ENCODE results near the gene FOXP1. TPM values are rescaled to one million over a fixed set of nuclear protein-coding genes. Genes with fewer than 3 reads are reported as not detected.

Gene FOXP1
- polyA plus RNA-seq, 5 donors: 88.9 to 130 (median 123) TPM

DNA sequence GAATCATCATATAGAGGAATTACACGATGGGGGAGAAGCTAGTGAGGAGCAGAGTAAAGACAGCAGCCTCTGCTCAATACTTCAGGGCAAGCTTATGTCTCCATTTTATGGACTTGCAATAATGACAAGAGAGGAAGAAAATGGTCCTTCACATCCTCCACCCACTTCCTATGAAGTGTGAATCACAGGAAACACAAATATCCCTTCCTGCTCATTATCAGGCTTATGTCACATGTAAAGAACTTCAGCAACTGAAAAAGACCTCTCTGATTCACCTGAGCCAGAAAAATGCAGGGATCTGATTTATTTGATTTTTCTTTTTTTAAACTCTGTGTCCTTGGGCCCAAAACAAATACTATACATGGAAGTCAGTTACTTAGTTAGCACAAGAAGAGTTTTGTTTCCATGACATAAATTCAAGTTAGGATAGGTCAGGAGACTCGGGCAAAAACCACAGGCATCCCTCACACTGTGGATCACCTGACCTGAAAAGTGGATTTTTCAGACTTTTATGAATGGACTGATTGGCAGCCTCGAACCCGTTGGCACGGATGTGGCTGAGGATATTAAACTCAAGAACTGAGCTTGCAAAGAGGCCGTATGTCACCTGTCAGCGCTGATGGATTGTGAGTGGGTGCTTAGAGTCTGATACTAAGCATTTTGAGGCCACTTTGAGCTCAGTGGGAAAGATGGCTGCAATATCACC lies 650.3 kb downstream of the FOXP1 start:
- DNase-seq: no peak

DNA sequence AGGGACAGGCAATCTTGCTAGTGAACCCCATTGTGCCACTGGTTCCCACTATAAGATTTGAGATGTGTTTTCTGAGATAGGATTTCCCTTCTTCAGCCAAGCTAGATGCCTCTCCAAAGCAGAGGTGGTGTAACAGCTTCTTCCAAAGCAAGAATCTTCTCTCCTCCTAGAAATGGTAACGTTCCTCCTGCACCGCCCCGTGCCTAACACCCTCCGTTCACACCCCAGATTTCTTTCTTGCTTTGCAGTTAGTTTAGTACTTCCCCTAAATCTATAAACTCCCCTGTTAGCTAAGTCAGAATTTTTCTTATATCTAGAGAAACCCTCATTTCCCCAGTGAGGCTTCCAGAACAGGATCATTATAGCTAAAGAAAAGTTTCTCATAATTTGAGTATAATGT lies 653.5 kb downstream of the FOXP1 start:
- DNase-seq: no peak

DNA sequence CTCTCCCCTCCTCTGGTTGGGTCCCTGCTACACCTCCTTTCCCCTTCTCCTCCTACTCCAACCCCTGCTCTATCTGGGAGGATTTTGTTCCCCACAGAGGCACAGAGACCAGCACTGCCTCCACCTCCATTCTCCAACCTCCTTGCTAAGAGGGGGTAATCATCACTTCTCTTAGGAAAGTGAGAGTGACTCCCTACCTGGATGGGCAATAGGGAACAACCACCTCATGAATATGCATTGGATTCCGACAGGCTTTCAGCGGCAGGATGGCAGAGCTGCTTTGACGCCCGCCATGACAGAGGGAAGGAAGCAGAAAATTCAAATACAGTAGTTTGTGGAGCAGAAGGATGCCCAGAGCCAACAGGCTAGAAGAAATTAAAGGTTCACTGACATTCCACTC lies 656.3 kb downstream of the FOXP1 start:
- DNase-seq: no peak

DNA sequence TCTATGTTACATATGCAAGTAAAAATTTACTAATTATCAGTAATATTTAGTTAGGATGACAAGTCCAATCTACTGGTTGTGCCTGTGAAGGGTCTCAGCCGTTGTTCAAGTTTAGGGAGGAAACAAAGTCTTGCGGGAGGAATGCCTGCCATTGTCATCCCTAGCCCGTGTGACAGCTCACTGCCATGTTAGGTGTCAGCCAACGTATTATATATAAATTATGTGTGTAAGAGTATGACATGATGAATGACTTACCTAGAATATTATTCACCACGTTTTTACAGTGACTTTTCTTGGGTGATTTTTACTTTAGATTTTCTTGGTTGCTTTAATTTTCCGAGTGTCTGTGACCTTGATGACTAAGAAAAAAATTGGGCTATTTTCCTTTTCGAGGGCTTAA lies 656.7 kb downstream of the FOXP1 start:
- DNase-seq: no peak

DNA sequence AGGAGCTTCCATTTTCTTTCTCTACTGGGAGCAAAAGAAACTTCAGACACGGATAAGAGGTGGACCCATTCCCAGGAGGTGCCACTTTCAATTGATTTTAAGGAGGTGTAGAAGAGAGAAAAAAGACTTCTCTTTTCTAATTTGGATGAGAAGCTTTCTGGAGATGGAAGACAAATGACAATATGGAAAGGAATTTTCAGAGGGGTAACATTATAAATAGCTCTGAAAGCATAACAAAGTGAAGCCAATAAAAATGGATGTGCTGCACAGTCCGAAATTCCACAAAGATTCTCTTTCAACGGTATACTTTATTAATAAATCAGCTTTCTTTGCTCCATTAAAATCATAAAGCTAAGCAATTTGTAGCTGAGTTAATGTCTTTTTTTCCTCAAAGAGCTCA lies 663.9 kb downstream of the FOXP1 start:
- no peak for DNase-seq

DNA sequence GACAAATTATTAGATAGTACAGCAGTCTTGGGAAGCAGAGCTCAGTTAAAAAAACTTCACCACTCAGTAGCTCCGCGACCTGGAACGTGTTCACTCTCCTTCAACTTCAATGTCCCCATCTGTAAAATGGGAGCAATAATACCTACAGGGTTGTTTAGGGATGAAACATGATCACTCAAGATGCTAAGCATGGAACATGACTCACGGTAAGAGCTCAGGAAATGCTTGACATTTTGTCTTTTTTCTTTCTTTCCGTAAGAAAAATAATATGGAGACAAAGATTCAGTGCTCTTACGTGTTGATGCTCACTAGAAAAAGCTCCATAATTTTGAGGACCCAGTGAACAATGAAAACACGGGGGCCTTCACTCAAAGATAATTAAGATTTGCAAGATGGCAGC lies 664.4 kb downstream of the FOXP1 start:
- DNase-seq: no peak

DNA sequence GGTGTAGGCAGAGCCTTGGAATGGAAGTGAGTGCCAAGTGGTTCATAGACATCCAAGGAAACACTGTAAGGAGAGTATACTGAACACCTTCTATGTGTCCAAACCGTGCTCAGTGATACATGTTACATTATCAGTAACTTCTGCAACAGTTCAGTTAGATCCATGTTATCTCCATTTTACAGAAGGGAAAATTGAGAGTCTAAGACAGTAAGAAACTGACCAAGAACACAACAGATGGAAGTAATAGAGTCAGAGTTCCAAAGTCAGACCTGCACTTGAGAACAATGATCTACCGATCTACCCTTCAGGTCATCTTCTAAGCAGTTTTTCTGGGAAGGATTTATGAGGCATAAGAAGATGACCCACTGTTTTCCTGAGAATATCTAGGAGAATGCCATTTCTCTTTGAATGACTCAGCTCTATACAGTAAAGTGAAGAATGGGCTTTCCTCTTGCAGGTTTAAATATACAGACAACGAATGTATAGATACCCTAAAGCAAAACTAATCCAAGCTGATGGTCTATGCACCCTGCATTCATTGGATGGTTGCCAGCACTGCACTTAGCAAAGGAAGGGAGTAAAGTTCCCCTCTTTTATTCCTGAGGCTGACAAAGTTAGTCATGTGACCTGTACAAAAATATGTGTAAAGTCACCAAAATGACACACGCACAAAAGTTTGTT lies 667.0 kb downstream of the FOXP1 start:
- DNase-seq: no peak

DNA sequence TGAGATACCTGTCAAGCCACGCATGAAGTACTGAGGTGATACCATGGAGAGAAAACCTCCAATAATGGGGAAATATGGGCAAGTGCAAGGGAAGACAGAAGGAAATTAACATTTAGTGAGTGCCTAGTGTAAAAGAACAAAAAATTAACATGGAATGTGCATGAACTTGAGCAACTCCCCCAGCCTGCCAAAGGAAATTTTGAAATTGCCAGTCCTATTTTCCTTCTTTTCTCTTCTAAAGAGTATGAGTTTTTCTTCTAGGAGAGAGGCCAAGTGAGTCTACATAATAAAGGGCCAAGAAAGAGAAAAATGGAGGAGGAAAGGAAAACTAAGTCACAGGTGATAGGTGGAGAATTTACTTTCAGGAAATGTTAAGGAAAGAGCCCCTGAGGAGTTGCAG lies 668.7 kb downstream of the FOXP1 start:
- DNase-seq: no peak

DNA sequence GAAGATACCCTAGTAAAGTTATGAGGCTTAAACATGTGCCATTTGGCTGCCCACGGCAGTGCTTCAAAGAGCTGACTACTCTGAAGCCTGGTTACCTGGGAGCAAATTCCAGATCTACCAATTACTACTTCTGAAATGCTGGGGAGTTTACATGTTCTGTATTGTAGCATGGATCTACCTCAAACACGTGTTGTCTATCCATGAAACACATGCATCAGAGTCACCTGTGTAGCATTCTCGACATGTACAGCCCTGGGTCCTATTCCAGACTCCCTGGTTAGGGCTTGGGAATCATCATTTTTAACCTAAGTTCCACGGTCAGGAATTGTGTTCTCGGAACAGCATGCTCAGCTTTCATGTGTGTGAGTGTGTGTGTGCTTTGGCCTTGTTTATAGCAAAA lies 671.8 kb downstream of the FOXP1 start:
- no peak for DNase-seq

DNA sequence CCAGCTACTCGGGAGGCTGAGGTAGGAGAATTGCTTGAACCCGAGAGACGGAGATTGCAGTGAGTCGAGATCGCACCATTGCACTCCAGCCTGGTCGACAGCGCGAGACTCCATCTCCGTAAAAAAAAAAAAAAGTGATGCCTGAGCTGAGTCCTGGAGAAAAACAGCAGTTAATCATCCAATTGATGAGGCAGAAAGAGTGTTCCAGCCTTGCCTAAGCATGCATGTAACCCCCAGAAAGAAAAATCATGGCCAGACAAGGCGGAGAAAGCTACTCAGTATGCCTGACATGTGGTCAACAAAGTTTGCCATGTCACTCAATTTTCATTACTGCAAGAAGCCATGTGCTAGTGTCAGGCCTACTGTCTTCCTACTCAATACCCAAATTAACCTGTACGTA lies 678.0 kb downstream of the FOXP1 start:
- no peak for DNase-seq

Other genes starting within 250 kb of the FOXP1 start
- gene EIF4E3, start 141.7 kb upstream of the FOXP1 start, polyA plus RNA-seq (ENCODE audit: insufficient read depth in 1 of 5, insufficient read length in 5 of 5, low replicate concordance in 1 of 5): 10 to 100 TPM in 4 of 5 donors, 1 to 10 TPM in 1; 8.5 to 15.7 (median 13.3) TPM
- 1 to 10 TPM; 2.2 to 3.6 (median 2.8) TPM for gene GPR27, start 170.1 kb upstream of the FOXP1 start, polyA plus RNA-seq (ENCODE audit: insufficient read depth in 1 of 5, insufficient read length in 5 of 5, low replicate concordance in 1 of 5)
- under 1 TPM in 3 of 5 donors, not detected in 2; 0.10 to 0.14 (median 0.12) TPM for gene PROK2, start 201.4 kb upstream of the FOXP1 start, polyA plus RNA-seq (ENCODE audit: insufficient read depth in 1 of 5, insufficient read length in 5 of 5, low replicate concordance in 1 of 5)